Measurements from ENCODE around the gene PALLD.
A peak's percentile ranks its signal among the peaks of the same experiment; 100 is the strongest.
"Not testable (repeated sequence)": the region's sequence is repeated elsewhere in the genome, so short reads cannot be mapped to it uniquely, and the experiment has no call there.

Gene PALLD

GRCh38 chr4:168804146-168804545 is 307.3 kb downstream of the PALLD start:
- TF ChIP-seq CTCF (conservative IDR thresholded peaks at IDR 0.05; ENCODE audit: low read length) = no peak
- no peak for DNase-seq (ENCODE audit: low read depth)
- no peak overlapping the region for H3K4me3 ChIP-seq (ENCODE audit: low read length)

DNA sequence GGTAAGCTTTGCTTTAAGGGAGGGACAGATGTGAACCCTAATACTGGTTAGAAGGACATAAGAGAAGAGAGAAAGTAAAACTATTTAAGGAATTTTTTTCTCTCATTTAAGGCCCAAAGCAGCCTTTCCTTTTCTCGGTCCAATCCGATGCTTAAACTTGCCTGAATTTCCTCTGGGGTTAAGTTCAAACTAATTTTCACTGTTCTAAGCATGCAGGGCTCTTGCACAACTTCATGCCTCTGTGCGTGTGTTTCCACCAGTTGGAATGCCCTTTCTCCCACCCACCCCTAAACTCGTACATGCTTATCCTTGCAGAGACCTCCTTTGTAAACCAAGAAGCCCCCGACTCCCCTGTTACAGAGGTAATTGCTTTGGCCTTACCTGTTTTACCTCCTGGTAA is 308.5 kb downstream of the PALLD start:
- DNase-seq (ENCODE audit: low read depth) = no peak
- no peak overlapping the region for H3K4me3 ChIP-seq (ENCODE audit: low read length)
- TF ChIP-seq CTCF (conservative IDR thresholded peaks at IDR 0.05; ENCODE audit: low read length) = no peak

DNA sequence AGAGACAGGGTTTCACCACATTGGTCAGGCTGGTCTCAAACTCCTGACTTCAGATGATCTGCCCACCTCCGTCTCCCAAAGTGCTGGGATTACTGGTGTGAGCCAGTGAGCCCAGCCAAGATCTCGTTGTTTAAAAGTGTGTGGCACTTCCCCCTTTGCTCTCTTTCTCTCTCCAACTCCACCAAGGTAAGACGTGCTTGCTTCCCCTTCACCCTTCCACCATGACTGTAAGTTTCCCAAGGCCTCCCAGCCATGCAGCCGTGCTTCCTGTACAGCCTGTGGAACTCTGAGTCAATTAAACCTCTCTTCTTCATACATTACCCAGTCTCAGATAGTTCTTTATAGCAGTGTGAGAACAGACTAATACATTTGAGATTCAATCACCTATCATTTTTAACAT is 309.4 kb downstream of the PALLD start:
- H3K4me3 ChIP-seq (ENCODE audit: low read length); DNase-seq (ENCODE audit: low read depth): not testable (repeated sequence)

GRCh38 chr4:168811207-168811606 is 314.4 kb downstream of the PALLD start:
- DNase-seq (ENCODE audit: low read depth) = no peak
- no peak overlapping the region for H3K4me3 ChIP-seq (ENCODE audit: low read length)
- TF ChIP-seq CTCF (conservative IDR thresholded peaks at IDR 0.05; ENCODE audit: low read length) = no peak

GRCh38 chr4:168811786-168812651 is 315.2 kb downstream of the PALLD start:
- DNase-seq (ENCODE audit: low read depth) = peak; percentile 77
- no peak overlapping the region for H3K4me3 ChIP-seq (ENCODE audit: low read length)
- no peak for TF ChIP-seq CTCF (conservative IDR thresholded peaks at IDR 0.05; ENCODE audit: low read length)

DNA sequence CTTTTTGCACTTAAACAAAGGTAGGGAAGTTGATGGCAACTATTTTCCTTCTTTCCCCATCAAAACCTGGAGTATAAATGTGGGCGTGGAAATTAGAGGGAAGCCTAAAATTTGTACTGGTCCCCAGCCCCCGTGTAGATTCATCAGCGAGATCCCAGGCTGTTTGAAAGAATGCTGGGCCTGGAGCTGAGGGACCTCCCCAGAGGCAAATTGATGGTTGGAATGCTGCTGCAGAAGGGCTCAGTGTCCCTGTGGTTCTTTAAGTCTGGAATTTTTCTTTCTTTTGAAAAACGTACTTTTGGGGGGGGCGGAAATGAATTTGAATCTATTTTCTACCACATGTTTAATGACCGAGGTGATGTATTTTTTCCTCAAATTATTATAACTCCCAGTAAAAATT is 316.0 kb downstream of the PALLD start:
- DNase-seq (ENCODE audit: low read depth) = no peak
- no peak for TF ChIP-seq CTCF (conservative IDR thresholded peaks at IDR 0.05; ENCODE audit: low read length)
- H3K4me3 ChIP-seq (ENCODE audit: low read length) = no peak overlapping the region

DNA sequence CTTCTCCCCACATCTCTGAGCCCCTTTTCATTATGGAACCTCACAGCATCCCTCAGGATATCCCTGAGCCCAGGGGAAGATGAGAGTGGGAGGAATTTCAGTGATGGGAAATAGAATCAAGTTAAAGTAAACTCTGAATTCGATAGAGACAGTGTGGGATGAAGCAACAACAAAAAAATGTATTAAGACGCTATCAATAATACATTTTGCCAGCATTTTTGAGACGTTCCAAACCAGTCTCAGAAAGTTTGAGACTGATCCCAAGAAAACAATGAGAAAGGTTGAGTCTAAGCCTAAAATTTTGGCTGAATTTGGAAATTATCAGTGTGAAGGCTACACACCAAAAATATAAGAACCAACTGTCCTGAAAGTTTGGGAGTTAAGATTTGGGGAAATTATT is 317.0 kb downstream of the PALLD start:
- no peak for TF ChIP-seq CTCF (conservative IDR thresholded peaks at IDR 0.05; ENCODE audit: low read length)
- H3K4me3 ChIP-seq (ENCODE audit: low read length) = no peak overlapping the region
- DNase-seq (ENCODE audit: low read depth) = no peak

Measured in AG10803 (cell line).